ENCODE results near the gene PRKCI.
A peak's percentile ranks its signal among the peaks of the same experiment; 100 is the strongest.
"Not testable (repeated sequence)": the region's sequence is repeated elsewhere in the genome, so short reads cannot be mapped to it uniquely, and the experiment has no call there.

Gene PRKCI

GRCh38 chr3:170221924-170222646 lies at the start of gene PRKCI:
Gene PRKCI (plus strand): TSS chr3:170222424. CDS start chr3:170222670, 246 bp downstream.
- peak; percentile 97 to 98 for DNase-seq

GRCh38 chr3:170178651-170179050 lies 43.6 kb upstream of the PRKCI start:
- no peak for DNase-seq

- no peak for DNase-seq
These were observed 42.8 kb upstream of the PRKCI start for GRCh38 chr3:170179432-170179831.

- DNase-seq = peak in 1 of 2 experiments; percentile 25
These were observed 41.9 kb upstream of the PRKCI start for GRCh38 chr3:170180079-170180907.

- DNase-seq = peak; percentile 92 to 96
These were observed 41.0 kb upstream of the PRKCI start, which contains the start of gene PHC3 for GRCh38 chr3:170180908-170181885. Gene PHC3 (minus strand): TSS chr3:170181733. CDS start chr3:170181715, 18 bp downstream.

- DNase-seq = no peak
These were observed 32.6 kb upstream of the PRKCI start for GRCh38 chr3:170189398-170190256.

GRCh38 chr3:170195759-170196158 lies 26.5 kb upstream of the PRKCI start:
- not testable (repeated sequence) for DNase-seq

GRCh38 chr3:170196833-170197232 lies 25.4 kb upstream of the PRKCI start:
- DNase-seq = no peak

- DNase-seq = no peak
These were observed 21.2 kb upstream of the PRKCI start for GRCh38 chr3:170200987-170201386.

GRCh38 chr3:170201527-170201926 lies 20.7 kb upstream of the PRKCI start:
- DNase-seq = no peak

GRCh38 chr3:170203457-170203856 lies 18.8 kb upstream of the PRKCI start:
- DNase-seq = no peak

- no peak for DNase-seq
These were observed 18.2 kb upstream of the PRKCI start for GRCh38 chr3:170204023-170204472.

GRCh38 chr3:170204509-170204908 lies 17.7 kb upstream of the PRKCI start:
- no peak for DNase-seq

- DNase-seq = no peak
These were observed 16.9 kb upstream of the PRKCI start for GRCh38 chr3:170205302-170205701.

GRCh38 chr3:170206164-170206762 lies 16.0 kb upstream of the PRKCI start:
- not testable (repeated sequence) for DNase-seq

GRCh38 chr3:170207717-170208116 lies 14.5 kb upstream of the PRKCI start:
- DNase-seq = no peak

- DNase-seq = no peak
These were observed 10.6 kb upstream of the PRKCI start for GRCh38 chr3:170211668-170212067.

- no peak for DNase-seq
These were observed 2.4 kb upstream of the PRKCI start for GRCh38 chr3:170219850-170220249.

GRCh38 chr3:170220871-170221270 lies 1.4 kb upstream of the PRKCI start:
- DNase-seq = no peak

- peak; percentile 55 to 65 for DNase-seq
These were observed 670 bp downstream of the PRKCI start for GRCh38 chr3:170222647-170223541.

Measured in NCI-H524 (cell line).